H1 (cell line): ENCODE data around the gene COX14. TPM values are rescaled to one million over a fixed set of nuclear protein-coding genes. Genes with fewer than 3 reads are reported as not detected.

Experiments
- EGR1 ChIP-seq: IDR thresholded peaks from 2 replicates; pipeline ENCODE4 v1.6.1; 2011; ENCODE audit warnings: low read depth, low read length, borderline replicate concordance
- RNF2 ChIP-seq: fragments of 200-900, 300-1000 bp; sonication (generic); IDR thresholded peaks from 2 replicates; pipeline ENCODE4 v1.7.1; 2016; ENCODE audit warnings: borderline replicate concordance, low read depth, mild to moderate bottlenecking, antibody characterized with exemption, low read length; ENCODE audit not compliant: poor library complexity, severe bottlenecking; ENCODE audit errors: missing control alignments
- RXRA ChIP-seq: IDR thresholded peaks from 2 replicates; pipeline ENCODE4 v1.6.1; 2011; ENCODE audit warnings: low read depth, mild to moderate bottlenecking, low read length, moderate library complexity; ENCODE audit not compliant: insufficient read depth
- TAF7 ChIP-seq: optimal IDR thresholded peaks from 2 replicates; pipeline ENCODE3; 2011; ENCODE audit warnings: low read depth, mild to moderate bottlenecking, inconsistent platforms, low read length, moderate library complexity, borderline replicate concordance
- USF2 ChIP-seq: IDR thresholded peaks from 2 replicates; pipeline ENCODE4 v1.6.1; 2011; ENCODE audit warnings: low read length, improper control_type of control experiment
- polyA plus RNA-seq, 7 experiments: library from polyadenylated mRNA; depleted of rRNA in 3 of 7; stranded (reverse) in 5 of 7; unstranded in 2 of 7; fragments of >200 nt in 5 of 7; fragments of 200-250 nt in 2 of 7; gene quantifications; 1 replicate in 5 of 7; 2 replicates in 1 of 7; 4 replicates in 1 of 7; pipeline versions ENCODE4 v1.2.1 to v1.2.3, GENCODE V29; 2011 to 2013; ENCODE audit warnings: missing spikeins in 2 of 7, mixed read lengths in 2 of 7
- total RNA-seq: library from RNA; stranded (reverse); fragmentation: NEBNext Ultra II Directional; extraction: Animal tissue kit (Norgen Biotek cat#: 25700); gene quantifications from 2 replicates; pipeline ENCODE4 v1.2.1, GENCODE V29; 2021
- TF ChIP-seq, protein P1 (sequence below): IDR thresholded peaks from 2 replicates; pipeline ENCODE4 v1.6.1; 2012; ENCODE audit warnings: inconsistent platforms

COX14 gene
- total and polyA plus RNA-seq, 2 of the 8 experiments (the other 6 are each of a cell fraction or from before 2014, with no cell fraction given) = 40.1 to 102 TPM

DNA sequence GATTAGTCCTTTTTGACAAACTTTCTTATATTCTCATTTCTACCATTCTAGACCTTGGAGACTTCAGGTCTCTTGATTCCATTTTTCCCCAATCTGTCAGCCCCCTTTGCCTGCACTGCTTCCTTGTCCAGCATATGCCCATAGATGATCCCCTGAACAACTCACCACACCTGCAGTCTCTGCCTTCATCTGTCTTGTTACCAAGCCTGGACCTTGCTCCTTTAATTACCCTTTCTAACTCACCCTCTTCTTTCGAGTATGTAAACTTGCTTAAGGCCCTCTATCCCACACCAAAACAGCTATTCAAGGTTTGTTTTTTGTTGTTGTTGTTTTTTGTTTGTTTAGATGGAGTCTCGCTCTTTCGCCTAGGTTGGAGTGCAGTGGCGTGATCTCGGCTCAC, 9.6 kb downstream of the COX14 start (continued):
- TF ChIP-seq EGR1 (no peak), TAF7 (no peak), RXRA (no peak), RNF2 (no peak), USF2 (no peak)
- TF ChIP-seq, protein P1, sequence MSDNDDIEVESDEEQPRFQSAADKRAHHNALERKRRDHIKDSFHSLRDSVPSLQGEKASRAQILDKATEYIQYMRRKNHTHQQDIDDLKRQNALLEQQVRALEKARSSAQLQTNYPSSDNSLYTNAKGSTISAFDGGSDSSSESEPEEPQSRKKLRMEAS = no peak
